Central memory CD4-positive, alpha-beta T cell (primary cell): ENCODE measurements around the gene GAN.

Experiments used
- DNase-seq: peaks from one replicate; pipeline ENCODE4 v3.0.0; 2022

Gene GAN

GRCh38 chr16:81435103-81435502, 120.3 kb downstream of the GAN start:
- DNase-seq = no peak

GRCh38 chr16:81435567-81435966, 120.8 kb downstream of the GAN start:
- no peak for DNase-seq

DNA sequence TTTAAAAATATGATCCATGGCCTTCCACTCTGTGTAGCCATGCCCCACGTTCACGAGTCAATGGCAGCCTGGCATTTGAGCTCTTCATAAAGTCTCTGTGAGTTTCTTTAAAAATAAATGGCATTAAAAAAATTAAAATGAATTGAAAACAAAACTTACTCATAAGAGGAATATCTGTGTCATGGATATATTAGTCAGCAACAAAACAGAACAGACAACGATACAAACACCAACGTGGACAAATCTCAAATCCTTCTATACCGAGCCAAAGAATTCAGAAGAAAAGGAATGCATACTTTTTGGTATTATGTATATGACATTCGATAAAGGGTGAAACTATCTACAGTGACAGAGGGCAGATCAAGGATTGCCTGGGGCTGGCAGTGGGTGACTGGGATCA, 121.6 kb downstream of the GAN start:
- DNase-seq = no peak

- DNase-seq = no peak
Measured at GRCh38 chr16:81437865-81438264, 123.1 kb downstream of the GAN start.
